Hepatocyte (in vitro differentiated cells): ENCODE data around the gene HPS4. TPM values are rescaled to one million over a fixed set of nuclear protein-coding genes. Genes with fewer than 3 reads are reported as not detected.

Source experiments
- DNase-seq: peaks from one replicate; pipeline ENCODE4 v3.0.0-alpha.2; 2016; ENCODE audit warnings: low spot score
- H2AFZ ChIP-seq: fragments of 200-600 bp; sonication (generic); 2 replicates; pipeline ENCODE4 v1.6.0; 2016; ENCODE audit warnings: antibody characterized with exemption, mild to moderate bottlenecking
- H3K27ac ChIP-seq: fragments of 200-600 bp; sonication (generic); 2 replicates; pipeline ENCODE4 v1.5.1; 2016; ENCODE audit warnings: mild to moderate bottlenecking
- H3K27me3 ChIP-seq: fragments of 200-600 bp; sonication (generic); 2 replicates; pipeline ENCODE4 v1.6.1; 2016
- H3K36me3 ChIP-seq: fragments of 200-600 bp; sonication (generic); replicated peaks from 2 replicates; pipeline ENCODE4 v1.5.1; 2016; ENCODE audit warnings: low read depth; ENCODE audit not compliant: insufficient read depth
- H3K4me1 ChIP-seq: fragments of 200-600 bp; sonication (generic); 2 replicates; pipeline ENCODE4 v1.5.1; 2016; ENCODE audit warnings: mild to moderate bottlenecking, moderate library complexity; ENCODE audit not compliant: insufficient read depth
- H3K4me2 ChIP-seq: fragments of 200-600 bp; sonication (generic); 2 replicates; pipeline ENCODE4 v1.6.0; 2016
- H3K4me3 ChIP-seq: fragments of 200-600 bp; sonication (generic); 2 replicates; pipeline ENCODE4 v1.5.1; 2016; ENCODE audit warnings: mild to moderate bottlenecking
- H3K79me2 ChIP-seq: fragments of 200-600 bp; sonication (generic); 2 replicates; pipeline ENCODE4 v1.6.0; 2017; ENCODE audit warnings: mild to moderate bottlenecking
- H3K9me2 ChIP-seq: fragments of 200-600 bp; sonication (generic); replicated peaks from 2 replicates; pipeline ENCODE4 v1.6.0; 2017; ENCODE audit warnings: mild to moderate bottlenecking; ENCODE audit not compliant: insufficient read depth
- H3K9me3 ChIP-seq: fragments of 200-600 bp; sonication (generic); 2 replicates; pipeline ENCODE4 v1.5.1; 2016; ENCODE audit warnings: low read depth, mild to moderate bottlenecking
- H4K20me1 ChIP-seq: fragments of 200-600 bp; sonication (generic); 2 replicates; pipeline ENCODE4 v1.6.0; 2016; ENCODE audit warnings: mild to moderate bottlenecking; ENCODE audit not compliant: insufficient read depth, poor library complexity, severe bottlenecking
- CTCF ChIP-seq: fragments of 200-600 bp; sonication (generic); IDR thresholded peaks from 2 replicates; pipeline ENCODE4 v1.5.1; 2016; ENCODE audit warnings: antibody characterized with exemption, mild to moderate bottlenecking; ENCODE audit not compliant: poor library complexity
- EZH2 ChIP-seq: fragments of 200-600 bp; sonication (generic); IDR thresholded peaks from 2 replicates; pipeline ENCODE4 v1.6.1; 2016; ENCODE audit warnings: antibody characterized with exemption, mild to moderate bottlenecking, borderline replicate concordance
- EZH2phosphoT487 ChIP-seq: fragments of 200-600 bp; sonication (generic); IDR thresholded peaks from one replicate; pipeline ENCODE4 v1.6.1; 2018; ENCODE audit warnings: antibody characterized with exemption, mild to moderate bottlenecking, low read depth, moderate library complexity; ENCODE audit not compliant: unreplicated experiment, severe bottlenecking
- WGBS: methylation state at CpG from one replicate; pipeline ENCODE4 v1.1.6; 2016; ENCODE audit warnings: low lambda C conversion rate; ENCODE audit errors: missing lambda C conversion rate; 5-methylcytosine and 5-hydroxymethylcytosine counted together
- polyA plus RNA-seq: library from polyadenylated mRNA; unstranded; fragments of >200 nt; fragmentation: Nextera tagmentation; extraction: Ambion mirVana; gene quantifications from 2 replicates; pipeline ENCODE4 v1.2.1, GENCODE V29; 2016
- total RNA-seq: library from RNA; depleted of rRNA; stranded (reverse); fragments of >200 nt; gene quantifications from 2 replicates; pipeline ENCODE4 v1.2.3, GENCODE V29; 2014

HPS4 gene
- total and polyA plus RNA-seq, 2 experiments from 2014 or later = 20.2 to 36.7 TPM

DNA sequence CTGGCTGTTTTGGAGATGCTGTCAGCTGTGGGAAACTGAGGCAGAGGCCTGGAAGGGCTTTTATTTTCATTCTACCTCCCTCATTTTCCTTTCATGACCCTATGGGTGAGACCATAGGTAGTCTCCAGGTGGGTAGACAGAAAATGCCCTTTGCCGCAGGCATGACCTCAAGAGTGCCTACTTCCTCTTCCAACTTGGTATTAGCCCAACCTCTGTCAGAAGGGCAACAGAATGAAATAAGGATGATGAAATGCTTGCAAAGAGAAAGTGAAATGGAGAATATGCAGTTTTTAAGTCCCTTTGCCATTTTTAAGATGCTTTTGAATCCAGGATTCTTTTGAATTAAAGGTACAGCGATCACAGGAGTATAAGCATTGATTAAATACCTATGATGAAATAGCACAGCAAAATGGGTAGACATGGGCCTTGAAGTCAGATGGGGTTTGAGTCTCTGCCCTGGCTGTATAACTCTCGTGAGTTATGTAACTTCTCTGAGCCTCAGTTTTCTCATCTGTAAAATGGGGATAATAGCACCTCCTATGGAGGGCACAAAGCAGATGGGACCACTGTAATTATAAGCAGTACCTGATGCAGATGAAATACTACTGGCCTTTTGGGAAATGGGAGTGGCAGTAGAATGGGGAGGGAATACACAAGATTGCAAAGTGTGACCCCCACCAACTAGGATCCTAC, 50.8 kb downstream of the HPS4 start:
- Histone ChIP-seq H2AFZ (no peak overlapping the region), H4K20me1 (no peaks in the 10 kb centered on the region), H3K9me2 (no peaks in the 10 kb centered on the region), H3K4me2 (no peak overlapping the region), H3K79me2 (no peaks in the 10 kb centered on the region), H3K36me3 (no peaks in the 10 kb centered on the region), H3K4me1 (no peaks in the 10 kb centered on the region), H3K27me3 (peaks cover 15% of the 10 kb centered on the region), H3K4me3 (no peak overlapping the region), H3K27ac (no peak overlapping the region), H3K9me3 (no peaks in the 10 kb centered on the region)
- WGBS = 94% methylated on average over 3 of the region's 3 CpGs
- no peak for TF ChIP-seq EZH2phosphoT487
- TF ChIP-seq CTCF = no peak
- no peak for TF ChIP-seq EZH2
- no peak for DNase-seq

DNA sequence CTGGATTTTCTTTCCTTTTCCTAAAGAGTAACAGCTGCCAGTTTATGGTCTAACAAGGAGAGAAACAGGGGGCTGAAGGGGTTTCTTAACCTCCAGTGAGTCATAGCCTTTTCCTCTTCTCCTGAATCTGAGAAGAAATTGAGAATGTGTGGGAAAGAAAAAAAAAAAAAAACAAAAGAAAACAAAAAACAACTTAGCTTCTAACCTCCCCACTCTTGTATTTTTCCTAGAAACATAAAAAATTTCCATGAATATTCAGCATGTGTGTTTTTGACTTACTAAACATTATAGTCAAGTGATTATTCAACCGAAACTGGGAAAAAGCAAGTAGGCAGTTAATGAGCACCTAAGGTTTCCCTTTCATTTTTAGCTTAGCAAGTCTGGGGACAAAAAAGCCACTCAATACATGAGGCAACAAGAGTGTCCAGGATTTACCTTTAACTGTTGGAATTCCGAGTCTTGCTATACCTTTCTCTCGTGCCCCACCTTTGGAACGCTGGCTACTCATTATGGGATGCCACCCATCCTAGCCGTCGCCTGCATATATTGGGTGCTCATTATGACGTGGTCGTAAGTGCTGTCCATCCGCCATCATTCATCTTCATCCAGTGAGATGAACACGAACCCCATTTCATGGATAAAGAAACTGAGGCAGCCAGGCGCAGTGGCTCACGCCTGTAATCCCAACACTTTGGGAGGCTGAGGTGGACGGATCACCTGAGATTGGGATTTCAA, 52.2 kb downstream of the HPS4 start:
- Histone ChIP-seq H4K20me1 (no peaks in the 10 kb centered on the region), H3K27me3 (peaks cover 22% of the 10 kb centered on the region), H3K4me3 (no peak overlapping the region), H3K9me3 (no peaks in the 10 kb centered on the region), H3K27ac (no peak overlapping the region), H3K9me2 (no peaks in the 10 kb centered on the region), H3K4me1 (no peaks in the 10 kb centered on the region), H3K36me3 (no peaks in the 10 kb centered on the region), H3K4me2 (no peak overlapping the region), H2AFZ (no peak overlapping the region), H3K79me2 (no peaks in the 10 kb centered on the region)
- no peak for TF ChIP-seq CTCF
- TF ChIP-seq EZH2phosphoT487 = no peak
- no peak for TF ChIP-seq EZH2
- DNase-seq = no peak
- 95% methylated on average over 13 of the region's 13 CpGs for WGBS

GRCh38 chr22:26430600-26430999, 53.0 kb downstream of the HPS4 start:
- no peak overlapping the region for H3K4me2 ChIP-seq
- H3K79me2 ChIP-seq = no peaks in the 10 kb centered on the region
- TF ChIP-seq EZH2phosphoT487 = no peak
- TF ChIP-seq EZH2 = no peak
- no peaks in the 10 kb centered on the region for H3K9me2 ChIP-seq
- peaks cover 30% of the 10 kb centered on the region for H3K27me3 ChIP-seq
- no peaks in the 10 kb centered on the region for H3K4me1 ChIP-seq
- no peak for DNase-seq
- no peaks in the 10 kb centered on the region for H3K9me3 ChIP-seq
- H3K36me3 ChIP-seq = no peaks in the 10 kb centered on the region
- no peak overlapping the region for H3K4me3 ChIP-seq
- WGBS = 73% methylated on average over 2 of the region's 2 CpGs
- no peak overlapping the region for H2AFZ ChIP-seq
- no peak overlapping the region for H3K27ac ChIP-seq
- H4K20me1 ChIP-seq = no peaks in the 10 kb centered on the region

DNA sequence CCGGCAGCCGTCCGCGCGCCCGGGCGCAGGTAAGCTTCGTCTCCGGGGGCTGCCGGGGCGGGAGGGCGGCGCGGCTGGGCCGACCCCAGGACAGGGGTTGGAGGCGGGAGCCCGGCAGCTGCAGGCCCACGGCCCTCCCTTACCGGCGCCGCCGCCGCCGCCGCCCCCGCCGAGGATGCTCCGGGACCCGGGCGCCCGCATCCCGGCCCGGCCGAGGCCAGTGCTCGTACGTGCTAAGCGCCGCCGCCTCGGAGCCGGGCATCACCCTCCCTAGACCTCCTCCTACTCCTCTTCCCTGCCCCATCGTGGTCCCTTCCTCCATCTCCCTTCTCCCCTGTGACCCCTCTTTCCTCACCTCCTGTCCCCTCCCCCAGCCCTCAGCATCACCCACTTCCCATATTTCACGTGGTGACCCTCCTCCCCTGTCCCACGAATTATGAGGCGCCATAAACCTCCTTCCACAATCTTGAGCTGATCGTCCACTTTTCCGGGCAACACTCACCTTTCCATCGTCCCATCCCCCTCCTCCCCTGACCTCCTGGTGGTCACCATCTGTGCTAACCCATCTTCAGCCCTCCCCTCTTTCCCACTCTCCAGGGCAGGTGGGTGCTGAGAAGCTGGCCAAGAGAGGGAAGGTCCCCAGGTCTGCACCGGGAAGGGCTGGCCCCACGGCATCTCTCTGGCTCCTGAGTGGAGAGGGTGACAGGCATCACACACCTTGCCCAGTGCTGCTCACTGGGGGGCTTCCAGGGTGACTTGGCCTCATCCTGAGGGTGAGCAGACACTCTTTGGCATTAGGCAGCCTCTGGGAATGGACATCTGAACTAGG, 53.9 kb downstream of the HPS4 start:
- Histone ChIP-seq H4K20me1 (no peaks in the 10 kb centered on the region), H3K36me3 (no peaks in the 10 kb centered on the region), H3K9me3 (no peaks in the 10 kb centered on the region), H3K79me2 (no peaks in the 10 kb centered on the region), H3K9me2 (no peaks in the 10 kb centered on the region), H3K4me3 (peak overlapping the region; percentile 39), H3K27ac (no peak overlapping the region), H3K4me2 (peak overlapping the region; percentile 84), H3K27me3 (peaks cover 30% of the 10 kb centered on the region), H3K4me1 (no peaks in the 10 kb centered on the region), H2AFZ (peak overlapping the region; percentile 31)
- TF ChIP-seq CTCF = no peak
- no peak for TF ChIP-seq EZH2
- TF ChIP-seq EZH2phosphoT487 = no peak
- DNase-seq = peak; percentile 25
- 10% methylated on average over 25 of the region's 50 CpGs for WGBS
